ENCODE results near the gene BHMT2.

The BHMT2 gene

GRCh38 chr5:79070350-79070667 is 742 bp downstream of the BHMT2 start:
- peak; percentile 34 for DNase-seq

- DNase-seq = no peak
Measured at GRCh38 chr5:79074641-79075040, 5.1 kb downstream of the BHMT2 start.

GRCh38 chr5:79075646-79076426 is 6.3 kb downstream of the BHMT2 start:
- no peak for DNase-seq

- DNase-seq = no peak
Measured at GRCh38 chr5:79076819-79077218, 7.3 kb downstream of the BHMT2 start.

- DNase-seq = no peak
Measured at GRCh38 chr5:79077680-79078365, 8.3 kb downstream of the BHMT2 start.

GRCh38 chr5:79080804-79081203 is 11.2 kb downstream of the BHMT2 start:
- DNase-seq = no peak

GRCh38 chr5:79081779-79082178 is 12.2 kb downstream of the BHMT2 start:
- DNase-seq = no peak

- DNase-seq = no peak
Measured at GRCh38 chr5:79086116-79086515, 16.5 kb downstream of the BHMT2 start.

- no peak for DNase-seq
Measured at GRCh38 chr5:79088507-79088906, 18.9 kb downstream of the BHMT2 start.

- no peak for DNase-seq
Measured at GRCh38 chr5:79091064-79091463, 21.5 kb downstream of the BHMT2 start.

GRCh38 chr5:79093762-79094161 is 24.2 kb downstream of the BHMT2 start:
- DNase-seq = peak; percentile 46

GRCh38 chr5:79105868-79106267 is 36.3 kb downstream of the BHMT2 start:
- DNase-seq = no peak

GRCh38 chr5:79107020-79107796 is 37.6 kb downstream of the BHMT2 start:
- DNase-seq = no peak

GRCh38 chr5:79108086-79108485 is 38.5 kb downstream of the BHMT2 start:
- DNase-seq = no peak

- DNase-seq = no peak
Measured at GRCh38 chr5:79108792-79109191, 39.2 kb downstream of the BHMT2 start.

GRCh38 chr5:79109527-79110492 is 40.2 kb downstream of the BHMT2 start:
- DNase-seq = no peak

- DNase-seq = no peak
Measured at GRCh38 chr5:79111387-79111959, 41.9 kb downstream of the BHMT2 start, which contains the start of gene BHMT. Gene BHMT, plus strand, starts transcription at chr5:79111809. Its CDS starts 77 bp downstream, at chr5:79111886.

GRCh38 chr5:79111960-79112702 is 42.6 kb downstream of the BHMT2 start:
- no peak for DNase-seq

- no peak for DNase-seq
Measured at GRCh38 chr5:79112703-79113058, 43.1 kb downstream of the BHMT2 start.

GRCh38 chr5:79119486-79119885 is 49.9 kb downstream of the BHMT2 start:
- no peak for DNase-seq

GRCh38 chr5:79120221-79120620 is 50.7 kb downstream of the BHMT2 start:
- no peak for DNase-seq

- DNase-seq = no peak
Measured at GRCh38 chr5:79122973-79123372, 53.4 kb downstream of the BHMT2 start.

Measured in SHP77 treated with DMSO at 0.1 percent for 48 hours (cell line).